HG03159 (cell line): ENCODE results near the gene C21orf58.
A peak's percentile ranks its signal among the peaks of the same experiment; 100 is the strongest.

Experiments
- ATAC-seq: cut with Tn5 transposase; IDR thresholded peaks from one replicate; pipeline ENCODE4 v1.9.1; 2021; ENCODE audit warnings: mild to moderate bottlenecking, moderate library complexity; ENCODE audit not compliant: unreplicated experiment

Gene C21orf58

GRCh38 chr21:46264690-46265144, 59.0 kb downstream of the C21orf58 start:
- ATAC-seq, result no peak

GRCh38 chr21:46264046-46264689, 59.5 kb downstream of the C21orf58 start:
- no peak for ATAC-seq

- ATAC-seq, result no peak
Measured at GRCh38 chr21:46256501-46256994, 67.1 kb downstream of the C21orf58 start.

GRCh38 chr21:46255758-46256337, 67.8 kb downstream of the C21orf58 start:
- ATAC-seq, result no peak

GRCh38 chr21:46255166-46255565, 68.5 kb downstream of the C21orf58 start:
- no peak for ATAC-seq

- peak; percentile 40 for ATAC-seq
Measured at GRCh38 chr21:46254208-46254975, 69.3 kb downstream of the C21orf58 start.

- peak; percentile 54 for ATAC-seq
Measured at GRCh38 chr21:46253610-46254124, 70.0 kb downstream of the C21orf58 start.

- no peak for ATAC-seq
Measured at GRCh38 chr21:46252840-46253239, 70.8 kb downstream of the C21orf58 start.
